Head of caudate nucleus (tissue), 42 donors: ENCODE data around the gene UBE4A.
A peak's percentile ranks its signal among the peaks of the same experiment; 100 is the strongest.

Source experiments
- DNase-seq, 42 donors: peaks; one replicate each; pipeline versions ENCODE4 v3.0.0 to v3.0.0-alpha.2; 2020 to 2021; ENCODE audit warnings: mixed read lengths in 7 of 42
- intact Hi-C: fragments of 100-400 bp; cut with DNase I; formaldehyde crosslinking; loops from one replicate; pipeline ENCODE4 v1.15.0; 2022

Gene UBE4A

GRCh38 chr11:118430956-118431355 is 71.6 kb downstream of the UBE4A start:
- intact Hi-C loops, result no loop called here
- peak in 1 of 42 donors; percentile 6 for DNase-seq

DNA sequence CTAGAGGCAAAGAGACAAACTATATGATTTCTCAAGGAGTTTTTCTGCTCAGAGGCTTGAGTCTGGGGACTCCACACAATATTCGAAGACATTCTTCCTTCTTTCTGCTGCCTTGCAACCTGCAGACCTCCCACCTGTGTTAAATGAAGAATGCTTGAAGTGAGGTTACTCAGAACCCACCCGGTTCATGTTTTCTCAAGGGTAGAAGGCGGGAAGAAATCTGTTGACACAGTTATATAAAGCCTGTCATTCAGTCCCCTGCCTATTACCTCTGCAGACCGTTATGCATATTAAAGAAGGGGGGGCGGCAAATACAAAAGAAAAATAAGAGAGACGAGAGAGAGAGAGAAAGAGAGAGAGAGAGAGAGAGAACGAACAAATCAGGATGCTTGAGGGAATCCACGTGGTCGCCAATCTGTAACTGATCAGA is 74.7 kb downstream of the UBE4A start:
- peak in 10 of 42 donors; percentile 59 to 87 (median 74) for DNase-seq
- intact Hi-C loops, result no loop called here

GRCh38 chr11:118434553-118435289 is 75.3 kb downstream of the UBE4A start:
- DNase-seq, result peak in 37 of 42 donors; percentile 24 to 84 (median 61)
- intact Hi-C loops, result loop anchor here (5.0 kb wide), 2 partner anchors 32 to 53 kb away; partner anchors contain the start of gene ATP5MG

GRCh38 chr11:118435290-118435892 is 76.0 kb downstream of the UBE4A start:
- intact Hi-C loops, result loop anchor here (5.0 kb wide), 2 partner anchors 33 to 52 kb away; partner anchors contain the start of gene ATP5MG
- DNase-seq, result peak in 40 of 42 donors; percentile 33 to 77 (median 58)

GRCh38 chr11:118435893-118436624 is 76.7 kb downstream of the UBE4A start, which contains the start of gene KMT2A:
TSS of gene KMT2A (plus strand) at chr11:118436492. CDS start at chr11:118436513, 21 bp downstream.
- intact Hi-C loops, result loop anchor here (5.0 kb wide), 2 partner anchors 34 to 51 kb away; partner anchors contain the start of gene ATP5MG
- peak; percentile 88 to 99 (median 98) for DNase-seq

GRCh38 chr11:118436639-118437207 is 77.3 kb downstream of the UBE4A start:
- DNase-seq, result peak in 16 of 42 donors; percentile 5 to 54 (median 24)
- intact Hi-C loops, result loop anchor here (5.0 kb wide), 2 partner anchors 34 to 51 kb away; partner anchors contain the start of gene ATP5MG

- DNase-seq, result peak; percentile 20 to 91 (median 68)
- intact Hi-C loops, result loop anchor here (5.0 kb wide), 2 partner anchors 35 to 50 kb away; partner anchors contain the start of gene ATP5MG
Measured at GRCh38 chr11:118437208-118438125, 78.1 kb downstream of the UBE4A start.

- peak; percentile 33 to 95 (median 72) for DNase-seq
- intact Hi-C loops, result loop anchor here (5.0 kb wide), 2 partner anchors 36 to 49 kb away; partner anchors contain the start of gene ATP5MG
Measured at GRCh38 chr11:118438314-118438931, 79.0 kb downstream of the UBE4A start.

DNA sequence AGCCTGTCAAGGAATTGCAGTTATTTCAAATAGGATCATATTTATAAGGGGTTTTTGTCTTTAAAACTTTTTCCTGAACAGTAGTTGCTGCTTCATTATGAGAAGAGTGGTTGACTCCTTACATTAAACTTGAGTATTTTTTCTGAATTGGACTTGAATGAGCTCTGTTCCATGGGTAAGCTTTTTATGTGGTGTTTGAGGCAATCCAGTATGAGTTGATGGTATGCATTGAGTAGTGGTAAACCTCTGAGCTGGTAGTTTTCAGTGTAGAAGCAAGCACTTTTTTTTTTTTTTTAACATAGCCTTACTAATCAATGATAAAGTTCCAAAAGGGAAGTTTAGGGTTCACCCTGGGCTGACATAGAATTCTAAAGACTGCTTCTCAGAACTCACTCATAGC is 80.2 kb downstream of the UBE4A start:
- intact Hi-C loops, result loop anchor here (5.0 kb wide), 2 partner anchors 37 to 48 kb away; partner anchors contain the start of gene ATP5MG
- no peak for DNase-seq

- intact Hi-C loops, result no loop called here
- DNase-seq, result peak in 10 of 42 donors; percentile 5 to 40 (median 12)
Measured at GRCh38 chr11:118441770-118442275, 82.4 kb downstream of the UBE4A start.

DNA sequence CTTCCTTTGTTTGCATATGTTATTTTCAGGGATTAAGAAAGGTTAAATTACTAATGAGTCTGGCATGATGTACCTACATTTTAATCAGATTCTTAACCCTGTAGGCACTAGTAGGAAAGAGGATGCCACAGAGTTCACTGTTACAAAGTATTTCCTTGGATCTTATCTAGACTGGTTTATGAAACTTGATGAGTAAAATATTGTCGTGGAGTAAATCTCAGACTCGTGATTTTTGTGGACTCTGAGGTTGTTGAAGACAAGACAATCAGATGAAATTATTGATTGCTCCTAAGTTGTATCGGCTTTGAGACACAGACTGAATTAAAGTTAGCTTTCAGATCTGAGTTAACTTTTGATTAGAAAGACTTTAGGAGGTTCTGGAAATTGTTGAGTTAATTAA is 82.9 kb downstream of the UBE4A start:
- no peak for DNase-seq
- intact Hi-C loops, result no loop called here

GRCh38 chr11:118442908-118443589 is 83.6 kb downstream of the UBE4A start:
- intact Hi-C loops, result no loop called here

DNA sequence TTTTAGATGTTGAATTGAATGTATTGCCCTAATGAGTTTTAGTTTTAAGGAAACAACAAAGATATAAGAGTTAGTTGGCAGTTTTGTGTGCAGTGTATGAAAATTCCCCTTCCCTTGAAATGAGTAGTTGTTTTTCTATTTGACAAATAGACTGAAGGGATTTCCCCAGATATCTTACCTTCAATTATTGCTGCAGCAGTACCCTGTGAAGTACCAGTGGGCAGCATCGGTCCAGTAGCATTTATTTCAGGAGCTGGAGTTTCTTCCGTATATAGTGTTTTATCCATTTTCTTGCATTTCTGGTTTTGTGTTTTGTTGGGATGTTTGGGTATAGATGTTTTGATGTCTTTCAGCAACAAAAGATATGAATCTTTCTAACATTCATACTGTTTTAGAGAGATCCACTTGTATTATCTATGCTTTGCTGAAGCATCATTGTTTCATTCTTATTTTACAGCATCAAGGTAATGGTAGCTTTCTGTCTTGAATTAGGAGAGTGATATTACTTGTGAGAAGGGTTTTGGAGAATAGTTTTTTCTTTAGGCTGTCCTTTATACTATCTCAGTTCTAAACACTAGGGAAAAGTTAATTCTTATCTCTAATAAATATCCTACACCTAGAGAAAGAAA is 84.3 kb downstream of the UBE4A start:
- intact Hi-C loops, result no loop called here
- no peak for DNase-seq

More at GRCh38 chr11:118442908-118443589, 83.6 kb downstream of the UBE4A start:
- no peak for DNase-seq

GRCh38 chr11:118447423-118447822 is 88.0 kb downstream of the UBE4A start:
- intact Hi-C loops, result no loop called here
- DNase-seq, result no peak

DNA sequence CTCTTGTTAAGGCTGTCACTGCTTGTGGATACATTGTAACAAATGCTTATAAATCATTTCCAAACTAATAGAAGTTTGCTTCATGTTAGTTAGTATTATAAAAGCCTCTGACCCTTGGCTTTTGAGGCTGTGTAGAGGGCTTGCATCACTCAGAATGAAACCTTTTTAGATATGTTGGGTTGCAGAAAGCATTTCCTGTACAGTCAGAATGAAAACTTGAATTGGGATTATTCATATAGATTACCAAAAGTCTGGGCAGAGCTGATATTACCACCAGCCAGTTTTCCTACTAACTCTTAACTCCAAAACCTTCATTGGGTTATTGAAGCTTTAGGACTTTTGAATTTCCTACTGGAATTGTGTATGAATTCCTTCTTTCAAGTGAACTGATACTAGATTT is 88.9 kb downstream of the UBE4A start:
- no peak for DNase-seq
- intact Hi-C loops, result no loop called here
